Measurements from ENCODE around the gene ERN1. TPM values are rescaled to one million over a fixed set of nuclear protein-coding genes. Genes with fewer than 3 reads are reported as not detected.

Gene ERN1
- total RNA-seq, 1 donor from 2014 or later: 16.7 TPM

- peaks cover 46% of the 10 kb centered on the region for H3K4me1 Mint-ChIP-seq (ENCODE audit: unreplicated experiment)
- H3K4me3 Mint-ChIP-seq (ENCODE audit: unreplicated experiment): peak overlapping the region; percentile 12
- H3K27ac Mint-ChIP-seq (ENCODE audit: unreplicated experiment): peak overlapping the region; percentile 95
- TF ChIP-seq CTCF (IDR thresholded peaks at IDR 0.05; ENCODE audit: unreplicated experiment): no peak
- no peaks in the 10 kb centered on the region for H3K9me3 Mint-ChIP-seq (ENCODE audit: unreplicated experiment)
- peaks cover 8% of the 10 kb centered on the region for H3K36me3 Mint-ChIP-seq (ENCODE audit: low read depth, unreplicated experiment)
- no peak for DNase-seq (ENCODE audit: low spot score)
- peaks cover 17% of the 10 kb centered on the region for H3K27me3 Mint-ChIP-seq (ENCODE audit: unreplicated experiment)
Observed at GRCh38 chr17:63996430-63997182, 133.3 kb downstream of the ERN1 start.

- Mint-ChIP-seq H3K4me3 (ENCODE audit: unreplicated experiment) (peak overlapping the region; percentile 28), H3K27ac (ENCODE audit: unreplicated experiment) (peak overlapping the region; percentile 38), H3K4me1 (ENCODE audit: unreplicated experiment) (peaks cover 50% of the 10 kb centered on the region), H3K27me3 (ENCODE audit: unreplicated experiment) (peaks cover 21% of the 10 kb centered on the region), H3K36me3 (ENCODE audit: low read depth, unreplicated experiment) (peaks cover 8% of the 10 kb centered on the region), H3K9me3 (ENCODE audit: unreplicated experiment) (no peaks in the 10 kb centered on the region)
- TF ChIP-seq CTCF (IDR thresholded peaks at IDR 0.05; ENCODE audit: unreplicated experiment): no peak
- DNase-seq (ENCODE audit: low spot score): no peak
Observed at GRCh38 chr17:63995626-63996025, 134.3 kb downstream of the ERN1 start.

GRCh38 chr17:63993368-63993985 lies 136.5 kb downstream of the ERN1 start:
- peaks cover 13% of the 10 kb centered on the region for H3K27me3 Mint-ChIP-seq (ENCODE audit: unreplicated experiment)
- H3K27ac Mint-ChIP-seq (ENCODE audit: unreplicated experiment): no peak overlapping the region
- no peak overlapping the region for H3K4me3 Mint-ChIP-seq (ENCODE audit: unreplicated experiment)
- TF ChIP-seq CTCF (IDR thresholded peaks at IDR 0.05; ENCODE audit: unreplicated experiment): no peak
- peaks cover 44% of the 10 kb centered on the region for H3K4me1 Mint-ChIP-seq (ENCODE audit: unreplicated experiment)
- H3K9me3 Mint-ChIP-seq (ENCODE audit: unreplicated experiment): no peaks in the 10 kb centered on the region
- H3K36me3 Mint-ChIP-seq (ENCODE audit: low read depth, unreplicated experiment): no peaks in the 10 kb centered on the region
- no peak for DNase-seq (ENCODE audit: low spot score)

GRCh38 chr17:63991611-63992010 lies 138.3 kb downstream of the ERN1 start:
- H3K4me1 Mint-ChIP-seq (ENCODE audit: unreplicated experiment): peaks cover 36% of the 10 kb centered on the region
- no peaks in the 10 kb centered on the region for H3K9me3 Mint-ChIP-seq (ENCODE audit: unreplicated experiment)
- H3K36me3 Mint-ChIP-seq (ENCODE audit: low read depth, unreplicated experiment): no peaks in the 10 kb centered on the region
- no peak for DNase-seq (ENCODE audit: low spot score)
- H3K27me3 Mint-ChIP-seq (ENCODE audit: unreplicated experiment): peaks cover 7% of the 10 kb centered on the region
- no peak for TF ChIP-seq CTCF (IDR thresholded peaks at IDR 0.05; ENCODE audit: unreplicated experiment)
- no peak overlapping the region for H3K27ac Mint-ChIP-seq (ENCODE audit: unreplicated experiment)
- H3K4me3 Mint-ChIP-seq (ENCODE audit: unreplicated experiment): no peak overlapping the region

Data from endothelial cell (in vitro differentiated cells).